Measurements from ENCODE around the gene NRXN2.

NRXN2 gene

GRCh38 chr11:64590763-64591221, 132.2 kb downstream of the NRXN2 start, which contains the start of gene SLC22A12:
Gene SLC22A12, plus strand, starts transcription at chr11:64591220. Its CDS starts 337 bp downstream, at chr11:64591557.
- no peak for DNase-seq (ENCODE audit: low spot score)

DNA sequence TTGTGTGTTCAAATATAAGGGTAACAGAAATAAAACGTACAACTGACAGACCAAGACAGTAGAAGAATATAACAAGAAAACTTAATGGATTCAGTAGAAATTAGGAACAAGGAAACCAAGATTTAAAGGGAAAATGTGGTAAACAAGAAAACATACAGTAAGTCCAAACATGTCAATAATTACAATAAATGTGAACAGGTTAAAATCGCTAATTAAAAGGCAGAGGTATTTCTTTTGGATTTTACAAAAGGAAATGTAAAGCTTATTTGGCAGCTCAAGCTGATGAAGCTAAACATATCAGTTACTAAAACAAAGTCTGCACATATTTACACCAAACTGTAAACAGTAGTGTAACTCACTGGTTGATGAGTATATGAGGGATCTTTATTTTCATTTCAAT, 134.3 kb downstream of the NRXN2 start:
- DNase-seq (ENCODE audit: low spot score): no peak

DNA sequence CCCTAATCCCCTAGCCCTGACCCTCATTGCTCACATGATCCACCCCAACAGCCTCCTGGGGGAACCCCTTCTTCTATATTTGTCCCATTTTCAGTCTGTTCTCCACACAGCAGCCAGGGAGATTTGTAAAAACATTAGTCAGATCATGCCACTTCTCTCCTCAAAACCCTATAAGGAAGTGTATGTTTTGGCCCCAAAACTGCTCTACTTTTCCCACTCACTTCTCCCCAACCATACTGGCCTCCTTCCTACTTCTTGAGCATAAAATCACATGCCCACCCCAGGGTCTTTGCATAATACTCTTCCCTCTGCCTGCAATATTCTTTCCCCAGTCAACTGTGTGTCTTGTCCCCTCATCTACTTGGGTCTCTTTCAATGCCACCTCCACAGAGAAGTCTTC, 136.6 kb downstream of the NRXN2 start:
- DNase-seq (ENCODE audit: low spot score): no peak

DNA sequence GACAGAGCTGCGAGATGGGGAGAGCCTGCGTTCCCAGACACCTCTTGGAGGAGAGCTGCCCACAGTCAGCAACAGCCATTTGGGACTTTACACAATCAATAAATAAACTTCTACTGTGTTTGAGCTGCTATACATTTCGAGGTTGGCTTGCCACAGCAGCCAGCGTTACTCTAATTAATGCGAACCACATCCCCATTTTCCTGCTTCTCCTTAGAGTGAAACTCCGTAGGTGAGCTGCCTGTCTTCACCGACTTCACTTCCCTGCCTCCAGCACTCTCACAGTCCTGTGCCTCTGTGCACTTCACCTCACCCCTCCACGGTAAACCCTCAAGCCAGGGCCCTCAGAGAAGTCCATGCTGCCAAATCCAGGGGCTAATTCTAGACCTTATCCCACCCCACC, 137.8 kb downstream of the NRXN2 start:
- DNase-seq (ENCODE audit: low spot score): no peak

GRCh38 chr11:64583296-64584262, 139.4 kb downstream of the NRXN2 start:
- DNase-seq (ENCODE audit: low spot score): peak; percentile 54

DNA sequence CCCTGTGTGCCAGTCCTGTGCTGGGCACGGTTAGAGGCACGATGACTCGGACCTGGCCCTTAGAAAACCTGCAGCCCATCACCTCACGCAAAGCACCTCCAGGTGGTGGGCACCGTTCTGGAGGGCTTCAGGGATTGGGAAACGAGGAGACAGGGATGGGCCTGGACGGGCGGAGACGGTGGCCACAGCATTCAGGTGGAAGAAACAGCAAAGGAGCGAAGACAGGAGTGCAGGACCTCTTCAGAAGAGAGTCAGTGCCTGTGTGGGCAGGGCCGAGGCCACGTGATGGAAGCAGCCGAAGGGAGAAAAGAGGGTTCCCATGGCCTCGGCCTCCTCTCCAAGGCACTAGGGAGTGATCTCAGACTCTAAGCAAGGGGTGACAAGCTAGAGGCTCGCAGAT, 140.1 kb downstream of the NRXN2 start:
- no peak for DNase-seq (ENCODE audit: low spot score)

DNA sequence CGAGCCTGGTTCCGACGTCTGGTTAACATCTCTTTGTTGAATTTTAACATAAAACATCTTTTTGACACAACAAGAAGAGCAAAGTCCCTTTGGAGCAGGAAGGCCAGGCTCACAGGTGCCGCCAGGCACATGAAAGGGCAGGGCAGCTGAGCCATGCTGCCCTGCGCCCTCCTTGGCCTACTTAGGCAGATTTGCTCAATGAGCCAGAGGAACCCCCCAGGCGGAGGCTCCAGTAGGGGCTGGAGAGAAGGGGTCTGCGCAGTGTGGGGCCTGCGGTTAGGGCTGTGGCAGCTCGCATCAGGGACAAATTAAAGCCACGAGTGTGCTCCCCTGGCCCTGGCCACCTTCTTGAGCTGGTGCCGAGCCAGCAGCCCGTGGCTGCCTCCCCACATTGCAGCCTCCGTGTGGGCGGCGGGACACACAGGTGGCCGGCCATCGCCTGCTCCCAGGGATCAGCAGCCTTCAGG, 141.9 kb downstream of the NRXN2 start:
- DNase-seq (ENCODE audit: low spot score): no peak

- DNase-seq (ENCODE audit: low spot score): no peak
These were observed 142.6 kb downstream of the NRXN2 start for GRCh38 chr11:64580412-64580811.

DNA sequence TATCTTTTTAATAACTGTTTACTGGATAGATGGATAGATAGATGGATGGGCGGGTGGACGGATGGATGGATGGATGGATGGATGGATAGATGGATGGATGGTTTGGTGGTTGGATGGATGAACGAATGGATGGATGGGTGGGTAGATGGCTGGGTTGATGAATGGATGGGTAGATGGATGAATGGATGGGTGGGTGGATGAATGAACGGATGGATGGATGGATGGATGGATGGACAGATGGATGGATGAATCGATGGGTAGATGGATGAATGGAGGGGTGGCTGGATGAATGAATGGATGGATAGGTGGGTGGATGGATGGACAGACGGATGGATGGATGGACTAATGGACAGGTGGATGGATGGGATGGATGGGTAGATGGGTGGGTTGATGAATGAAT, 145.8 kb downstream of the NRXN2 start:
- DNase-seq (ENCODE audit: low spot score): no peak

- DNase-seq (ENCODE audit: low spot score): no peak
These were observed 150.9 kb downstream of the NRXN2 start for GRCh38 chr11:64572143-64572542.

DNA sequence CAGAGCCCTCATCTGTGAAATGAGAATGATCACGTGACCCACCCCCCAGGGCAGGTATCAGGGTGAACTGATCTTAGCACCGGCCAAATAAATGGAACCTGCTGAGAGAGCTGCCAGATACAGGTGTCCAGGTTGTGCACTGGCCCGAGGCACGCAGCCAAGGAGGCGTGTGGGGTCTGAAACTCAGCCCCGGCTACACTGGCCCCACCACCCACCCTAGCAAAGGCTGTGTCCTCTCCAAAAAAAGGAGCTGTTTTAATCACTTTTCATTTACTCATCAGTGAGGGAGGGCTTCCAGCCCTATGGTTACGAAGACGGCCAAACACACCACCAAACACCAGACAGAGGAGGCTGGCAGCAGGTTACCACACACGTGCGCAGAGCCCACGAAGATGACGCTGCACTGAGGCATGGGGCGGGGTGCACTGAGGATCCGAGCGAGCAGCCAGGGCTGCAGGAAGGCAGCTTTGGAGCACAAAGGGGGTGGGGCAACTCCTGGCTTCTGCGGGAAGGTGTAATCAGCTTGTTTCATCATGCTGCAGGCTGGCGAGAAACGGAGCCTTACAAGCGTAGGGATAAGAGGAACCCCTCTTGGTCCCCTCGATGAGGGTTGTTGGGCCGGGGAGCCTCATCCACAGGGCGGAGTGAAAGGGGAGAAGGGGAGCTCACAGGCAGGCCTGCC, 151.4 kb downstream of the NRXN2 start:
- DNase-seq (ENCODE audit: low spot score): peak; percentile 73

DNA sequence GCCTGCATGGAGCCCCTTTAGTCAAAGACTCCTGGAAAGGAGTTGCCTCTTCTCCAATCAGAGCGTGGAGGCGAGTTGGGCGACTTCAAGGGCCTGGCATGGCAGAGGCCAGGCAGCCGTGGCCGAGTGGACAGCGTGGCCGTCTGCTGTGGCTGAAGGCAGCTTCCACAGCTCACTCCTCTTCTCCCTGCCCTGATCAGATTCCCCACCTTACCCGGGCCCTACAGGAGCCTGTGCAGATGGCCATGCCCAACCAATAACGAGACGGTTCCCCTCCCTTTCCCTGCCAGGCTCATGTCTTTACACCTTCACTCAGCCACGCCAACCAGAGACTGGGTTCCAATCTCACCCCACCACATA, 152.0 kb downstream of the NRXN2 start:
- DNase-seq (ENCODE audit: low spot score): no peak

DNA sequence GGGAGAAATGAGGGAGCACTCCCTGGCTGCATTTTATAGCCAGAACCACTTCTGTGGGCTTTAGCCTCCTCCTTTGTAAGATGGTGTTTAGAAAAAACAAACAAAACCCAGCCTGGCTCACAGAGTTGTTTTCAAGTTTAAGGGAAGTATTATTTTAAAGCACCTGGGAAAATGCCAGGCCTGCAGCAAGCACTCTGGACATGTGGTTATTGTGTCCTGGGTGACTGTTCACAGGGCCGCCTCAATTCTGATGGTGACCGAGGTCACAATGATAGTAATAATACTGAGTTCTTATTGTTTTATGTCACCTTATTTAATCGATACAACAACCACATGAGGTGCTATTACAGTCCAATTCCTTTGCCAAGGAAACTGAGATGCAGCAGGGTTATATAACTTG, 152.7 kb downstream of the NRXN2 start:
- no peak for DNase-seq (ENCODE audit: low spot score)

DNA sequence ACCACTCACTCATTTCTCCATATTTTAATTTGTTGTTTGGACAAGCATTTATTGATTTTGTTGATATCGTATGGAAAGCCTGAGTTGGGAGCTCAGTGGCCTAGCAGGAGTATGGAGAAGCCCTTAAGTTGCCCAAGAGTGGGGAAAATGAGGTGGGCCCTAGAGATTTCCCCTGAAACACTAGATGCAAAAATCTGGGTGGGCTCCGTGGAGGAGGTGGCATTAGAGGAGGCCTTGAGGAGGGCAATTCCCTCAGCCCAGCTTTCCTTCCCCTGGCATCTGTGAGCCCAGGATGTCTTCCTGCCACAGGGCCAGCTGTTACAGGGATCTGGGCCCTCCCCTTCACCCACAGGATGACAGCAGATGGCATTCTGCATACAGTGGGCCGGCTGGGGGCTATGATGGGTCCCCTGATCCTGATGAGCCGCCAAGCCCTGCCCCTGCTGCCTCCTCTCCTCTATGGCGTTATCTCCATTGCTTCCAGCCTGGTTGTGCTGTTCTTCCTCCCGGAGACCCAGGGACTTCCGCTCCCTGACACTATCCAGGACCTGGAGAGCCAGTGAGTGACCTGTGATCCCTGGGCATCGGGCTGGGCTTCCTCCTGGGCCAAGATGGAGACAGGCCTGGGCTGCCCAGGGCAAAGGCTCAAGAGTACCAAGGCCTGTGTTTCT, 153.6 kb downstream of the NRXN2 start:
- no peak for DNase-seq (ENCODE audit: low spot score)

DNA sequence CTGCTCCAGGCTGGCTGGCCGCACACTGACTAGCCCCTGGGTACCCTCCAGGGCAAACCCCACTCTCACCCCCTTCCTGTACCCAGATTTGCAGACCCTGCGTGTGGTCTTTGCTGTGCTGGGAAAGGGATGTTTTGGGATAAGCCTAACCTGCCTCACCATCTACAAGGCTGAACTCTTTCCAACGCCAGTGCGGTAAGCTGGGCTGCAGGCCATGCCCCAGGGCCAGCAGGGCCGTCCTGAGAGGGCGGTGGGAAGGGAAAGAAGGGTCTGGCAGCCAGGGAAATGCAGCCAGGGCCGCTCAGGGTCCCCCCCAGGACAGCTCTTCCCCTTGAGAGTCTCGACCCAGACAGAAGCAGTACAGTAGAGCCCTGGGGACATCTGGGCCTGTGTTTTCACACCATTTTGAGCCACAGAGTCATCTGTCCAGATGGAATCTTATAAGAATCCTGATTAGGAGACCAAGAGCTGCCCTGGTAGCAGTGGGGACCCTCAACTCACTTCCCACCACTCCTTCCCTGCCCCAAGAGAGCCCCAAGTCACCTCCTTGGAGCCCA, 154.3 kb downstream of the NRXN2 start:
- no peak for DNase-seq (ENCODE audit: low spot score)

- DNase-seq (ENCODE audit: low spot score): no peak
These were observed 154.9 kb downstream of the NRXN2 start for GRCh38 chr11:64568041-64568571.

DNA sequence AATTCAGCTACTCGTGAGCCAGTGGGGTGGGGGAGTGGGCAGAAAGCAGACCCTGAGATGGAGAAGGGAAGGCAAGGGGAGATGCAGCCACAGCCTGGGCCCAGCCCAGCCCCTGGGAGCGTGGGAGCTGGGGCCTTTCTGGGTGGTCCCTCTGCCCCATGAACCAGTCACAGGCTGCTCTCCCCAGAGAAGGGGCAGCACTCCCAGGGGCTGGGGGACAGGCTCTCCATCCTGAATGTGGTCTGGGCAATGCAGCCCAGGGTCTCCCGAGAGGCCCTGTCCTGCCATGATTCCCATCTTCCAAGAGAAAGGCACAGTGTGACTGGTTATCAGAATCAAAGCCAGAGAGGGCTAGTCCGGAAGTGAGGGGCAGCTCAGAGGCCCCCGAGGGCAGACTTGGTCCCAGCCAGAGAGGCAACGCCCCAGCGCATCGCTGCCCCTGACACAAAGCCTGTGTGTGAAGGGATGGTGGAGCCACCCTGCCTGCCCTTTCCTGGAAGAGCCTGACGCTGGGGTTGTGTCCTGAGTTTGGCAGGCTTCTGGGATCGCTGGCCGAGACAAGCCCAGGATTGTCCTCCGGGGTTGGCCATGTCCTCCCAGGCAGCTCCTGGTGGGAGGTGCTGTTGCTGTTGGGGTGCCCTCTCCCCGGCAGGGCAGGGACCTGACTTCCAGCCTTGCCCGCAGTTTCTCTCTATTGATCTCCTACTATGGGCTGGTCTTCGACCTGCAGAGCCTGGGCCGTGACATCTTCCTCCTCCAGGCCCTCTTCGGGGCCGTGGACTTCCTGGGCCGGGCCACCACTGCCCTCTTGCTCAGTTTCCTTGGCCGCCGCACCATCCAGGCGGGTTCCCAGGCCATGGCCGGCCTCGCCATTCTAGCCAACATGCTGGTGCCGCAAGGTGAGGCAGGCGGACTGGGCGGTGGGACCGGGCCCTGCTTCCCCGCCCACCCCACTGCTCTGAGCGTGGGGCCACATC, 155.8 kb downstream of the NRXN2 start:
- DNase-seq (ENCODE audit: low spot score): no peak

DNA sequence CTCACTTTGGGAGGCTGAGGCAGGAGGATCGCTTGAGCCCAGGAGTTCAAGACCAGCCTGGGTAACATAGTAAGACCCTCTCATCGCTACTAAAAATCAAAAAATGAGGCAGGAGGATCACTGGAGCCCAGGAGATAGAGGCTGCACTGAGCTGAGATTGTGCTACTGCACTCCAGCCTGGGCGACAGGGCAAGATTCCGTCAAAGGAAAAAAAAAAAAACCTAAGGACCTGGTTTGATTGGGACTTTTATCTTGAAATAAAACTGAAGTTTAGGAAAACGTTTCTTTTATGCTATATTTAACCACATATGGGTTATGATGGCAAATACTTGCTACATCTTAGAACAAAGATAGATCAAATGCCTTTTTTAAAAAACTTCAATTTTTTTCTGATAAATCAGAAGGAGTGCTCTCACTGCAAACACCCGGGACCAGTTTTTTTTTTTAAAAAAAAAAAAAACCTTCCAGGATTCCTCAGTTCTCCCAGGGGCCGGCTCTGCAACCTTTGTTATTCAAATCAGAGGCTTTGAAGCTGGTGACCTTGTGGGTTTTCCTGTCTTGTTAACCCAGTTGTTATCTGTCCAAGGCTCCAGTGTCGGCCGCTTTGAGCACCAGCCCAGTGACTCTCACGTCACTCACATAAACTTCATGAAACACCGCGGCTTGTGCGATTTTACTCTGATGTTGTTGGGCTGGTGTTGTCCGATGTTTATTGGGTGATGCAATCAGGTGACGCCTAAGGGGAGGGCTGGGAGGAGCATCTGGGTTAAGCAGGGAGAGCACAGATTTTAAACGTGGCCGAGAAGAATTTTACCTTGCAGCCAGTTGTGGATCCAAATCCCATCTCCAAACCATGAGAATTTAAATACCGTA, 156.7 kb downstream of the NRXN2 start:
- peak; percentile 89 for DNase-seq (ENCODE audit: low spot score)

Measured in AG20443 (cell line).